ENCODE data around the gene FHIT. TPM values are rescaled to one million over a fixed set of nuclear protein-coding genes. Genes with fewer than 3 reads are reported as not detected.

The FHIT gene
- total and polyA plus RNA-seq, 2 of the 4 experiments (the other 2 are of a cell fraction) = 0.07 TPM; not detected in 1

GRCh38 chr3:60424942-60425341, 826.3 kb downstream of the FHIT start:
- TF ChIP-seq NFE2L2 (IDR thresholded peaks at IDR 0.05; ENCODE audit: low read depth, low read length) (no peak), SMC3 (IDR thresholded peaks at IDR 0.05; ENCODE audit: low read depth, low read length) (no peak)
- CTCF ChIA-PET = no interaction called here
- no peak overlapping the region for H2BK20ac ChIP-seq (ENCODE audit: low read depth, low read length)

More at GRCh38 chr3:60424942-60425341, 826.3 kb downstream of the FHIT start:
- POLR2A ChIA-PET (ENCODE audit: unreplicated experiment) = no interaction called here
- Histone ChIP-seq H2AK5ac (ENCODE audit: low read depth, low read length) (no peak overlapping the region), H3K27ac (ENCODE audit: insufficient read depth, low read length) (no peak overlapping the region), H4K20me1 (ENCODE audit: insufficient read depth, low read length) (no peaks in the 10 kb centered on the region), H3K4me1 (ENCODE audit: control insufficient read depth, insufficient read depth, low read length) (no peaks in the 10 kb centered on the region), H3K9me1 (ENCODE audit: insufficient read depth, low read length) (no peaks in the 10 kb centered on the region), H3K56ac (ENCODE audit: extremely low read depth, insufficient read depth, low read length) (no peak overlapping the region), H2BK120ac (ENCODE audit: low read depth, low read length) (no peak overlapping the region), H3K4me2 (ENCODE audit: low read depth, low read length) (no peak overlapping the region), H2BK5ac (ENCODE audit: low read depth, low read length, poor library complexity, severe bottlenecking) (no peak overlapping the region), H2AK9ac (replicated peaks; ENCODE audit: low read depth, low read length, poor library complexity) (no peak overlapping the region), H4K5ac (ENCODE audit: low read depth, low read length) (no peak overlapping the region), H3K18ac (ENCODE audit: low read depth, low read length) (no peak overlapping the region), H4K91ac (ENCODE audit: insufficient read depth, low read depth, low read length) (no peak overlapping the region), H2AFZ (replicated peaks; ENCODE audit: low read length, poor library complexity) (no peak overlapping the region), H3K4me3 (ENCODE audit: insufficient read depth, low read depth, low read length) (no peak overlapping the region), H3K79me1 (ENCODE audit: low read depth in 1 of 2, low read length in 2 of 2) (no peaks in the 10 kb centered on the region), H4K8ac (ENCODE audit: low read depth in 2 of 2, low read length in 2 of 2) (no peak overlapping the region), H3K14ac (replicated peaks; ENCODE audit: low read depth, low read length) (no peak overlapping the region), H3K9me3 (ENCODE audit: control insufficient read depth, insufficient read depth, low read length) (no peaks in the 10 kb centered on the region), H3K23ac (ENCODE audit: low read depth, low read length) (no peak overlapping the region), H3K36me3 (ENCODE audit: control insufficient read depth, insufficient read depth, low read length) (no peaks in the 10 kb centered on the region), H2BK15ac (ENCODE audit: low read depth, low read length) (no peak overlapping the region), H3K4ac (ENCODE audit: low read depth, low read length) (no peak overlapping the region), H3K27me3 (ENCODE audit: control insufficient read depth, insufficient read depth, low read length) (no peaks in the 10 kb centered on the region), H3K9ac (ENCODE audit: low read depth, low read length) (no peak overlapping the region)
- no peak for ATAC-seq (ENCODE audit: low read depth)
- intact Hi-C loops (cut with micrococcal nuclease) = no loop called here
- in situ Hi-C loops (cut with MboI; ENCODE audit: low sequenced_read_pairs) = no loop called here
- no TSS peak for BruUV-seq (replicated peaks)
- dilution Hi-C loops (cut with HindIII; ENCODE audit: low sequenced_read_pairs, unreplicated experiment) = no loop called here
- no CpG with 5 or more reads among the region's 2 CpGs for WGBS, 2 experiments (ENCODE audit: extremely low coverage in 2 of 2, insufficient read length in 1 of 2)
- DNase-seq = no peak
